IMR-90 (cell line): ENCODE data around the gene ENDOV. TPM values are rescaled to one million over a fixed set of nuclear protein-coding genes. Genes with fewer than 3 reads are reported as not detected.

Experiments used
- ATAC-seq: fragments of 200-7000 bp; cut with Tn5 transposase; 2 replicates; pipeline ENCODE4 v1.9.1; 2020; ENCODE audit warnings: low read depth, mild to moderate bottlenecking, moderate library complexity
- BruUV-seq: library from RNA; stranded (reverse); fragments of 400-500 nt; replicated peaks from 2 replicates; lab custom pipeline; 2021; lab: Mats Ljungman, UMichigan
- CTCF ChIA-PET: fragments of 300-600 bp; formaldehyde crosslinking; extraction: SDS; loops from one replicate; lab custom pipeline; 2021; ENCODE audit warnings: antibody characterized with exemption; lab: Yijun Ruan, JAX
- POLR2A ChIA-PET: fragments of 300-600 bp; sonication (Branson Sonifier 250); formaldehyde crosslinking; loops from one replicate; lab custom pipeline; 2022; ENCODE audit warnings: antibody characterized with exemption; ENCODE audit not compliant: unreplicated experiment; lab: Charles Lee
- DNase-seq: peaks from one replicate; pipeline ENCODE4 v3.0.0; 2013
- H2AFZ ChIP-seq: replicated peaks from 2 replicates; pipeline ENCODE3; 2013; ENCODE audit warnings: low read length, mild to moderate bottlenecking; ENCODE audit not compliant: poor library complexity
- H2AK5ac ChIP-seq: 2 replicates; pipeline ENCODE4 v1.6.1; 2013; ENCODE audit warnings: low read depth, low read length, inconsistent platforms
- H2AK9ac ChIP-seq: replicated peaks from 2 replicates; pipeline ENCODE3; 2013; ENCODE audit warnings: mild to moderate bottlenecking, low read depth, low read length, moderate library complexity; ENCODE audit not compliant: poor library complexity
- H2BK120ac ChIP-seq: 2 replicates; pipeline ENCODE4 v1.6.1; 2013; ENCODE audit warnings: low read depth, low read length, inconsistent platforms
- H2BK15ac ChIP-seq: 3 replicates; pipeline ENCODE4 v1.6.1; 2013; ENCODE audit warnings: low read depth, low read length, inconsistent platforms
- H2BK20ac ChIP-seq: 2 replicates; pipeline ENCODE4 v1.6.1; 2013; ENCODE audit warnings: low read depth, mild to moderate bottlenecking, inconsistent platforms, low read length, moderate library complexity
- H2BK5ac ChIP-seq: 2 replicates; pipeline ENCODE4 v1.6.1; 2013; ENCODE audit warnings: mild to moderate bottlenecking, low read depth, low read length, inconsistent platforms; ENCODE audit not compliant: poor library complexity, severe bottlenecking
- H3K14ac ChIP-seq: replicated peaks from 2 replicates; pipeline ENCODE4 v1.6.1; 2013; ENCODE audit warnings: low read depth, low read length, inconsistent platforms
- H3K18ac ChIP-seq: 2 replicates; pipeline ENCODE4 v1.6.1; 2013; ENCODE audit warnings: low read depth, low read length, control low read depth
- H3K23ac ChIP-seq: 2 replicates; pipeline ENCODE4 v1.6.1; 2013; ENCODE audit warnings: low read depth, low read length, inconsistent platforms
- H3K27ac ChIP-seq: 2 replicates; pipeline ENCODE4 v1.5.1; 2013; ENCODE audit warnings: mild to moderate bottlenecking, control low read depth, low read length; ENCODE audit not compliant: insufficient read depth
- H3K27me3 ChIP-seq: 2 replicates; pipeline ENCODE4 v1.6.1; 2013; ENCODE audit warnings: low read length; ENCODE audit not compliant: control insufficient read depth, insufficient read depth
- H3K36me3 ChIP-seq: 2 replicates; pipeline ENCODE4 v1.6.1; 2013; ENCODE audit warnings: low read length, mixed read lengths; ENCODE audit not compliant: control insufficient read depth, insufficient read depth
- H3K4ac ChIP-seq: 2 replicates; pipeline ENCODE4 v1.6.1; 2013; ENCODE audit warnings: low read depth, low read length, inconsistent platforms
- H3K4me1 ChIP-seq: 2 replicates; pipeline ENCODE4 v1.6.1; 2013; ENCODE audit warnings: low read length, mixed read lengths; ENCODE audit not compliant: control insufficient read depth, insufficient read depth
- H3K4me2 ChIP-seq: 2 replicates; pipeline ENCODE4 v1.6.1; 2013; ENCODE audit warnings: low read depth, mild to moderate bottlenecking, control low read depth, low read length, moderate library complexity
- H3K4me3 ChIP-seq: 2 replicates; pipeline ENCODE4 v1.5.1; 2013; ENCODE audit warnings: low read depth, mild to moderate bottlenecking, control low read depth, low read length, moderate library complexity; ENCODE audit not compliant: insufficient read depth
- H3K56ac ChIP-seq: 2 replicates; pipeline ENCODE4 v1.6.1; 2013; ENCODE audit warnings: low read length, inconsistent platforms; ENCODE audit not compliant: insufficient read depth; ENCODE audit errors: extremely low read depth
- H3K79me1 ChIP-seq, 2 experiments: 2 replicates each; pipeline ENCODE4 v1.6.1; 2013; ENCODE audit warnings: low read length in 2 of 2, inconsistent platforms in 1 of 2, low read depth in 1 of 2
- H3K9ac ChIP-seq: 2 replicates; pipeline ENCODE4 v1.6.1; 2013; ENCODE audit warnings: low read depth, low read length, control low read depth
- H3K9me1 ChIP-seq: 2 replicates; pipeline ENCODE4 v1.6.1; 2013; ENCODE audit warnings: low read length, inconsistent platforms; ENCODE audit not compliant: insufficient read depth
- H3K9me3 ChIP-seq: 2 replicates; pipeline ENCODE4 v1.6.1; 2013; ENCODE audit warnings: low read length; ENCODE audit not compliant: control insufficient read depth, insufficient read depth
- H4K20me1 ChIP-seq: 2 replicates; pipeline ENCODE4 v1.6.1; 2013; ENCODE audit warnings: low read length, inconsistent platforms; ENCODE audit not compliant: insufficient read depth
- H4K5ac ChIP-seq: 2 replicates; pipeline ENCODE4 v1.6.1; 2013; ENCODE audit warnings: mild to moderate bottlenecking, low read depth, low read length, control low read depth
- H4K8ac ChIP-seq, 2 experiments: 2 replicates each; pipeline ENCODE4 v1.6.1; 2013; ENCODE audit warnings: low read depth in 2 of 2, low read length in 2 of 2, control low read depth in 1 of 2, inconsistent platforms in 1 of 2
- H4K91ac ChIP-seq: 2 replicates; pipeline ENCODE4 v1.6.1; 2013; ENCODE audit warnings: low read depth, low read length, inconsistent platforms; ENCODE audit not compliant: insufficient read depth
- BHLHE40 ChIP-seq: fragments of 150-350 bp; IDR thresholded peaks from 2 replicates; pipeline ENCODE4 v1.6.1; 2016; ENCODE audit warnings: mild to moderate bottlenecking, low read depth, low read length
- CEBPB ChIP-seq: IDR thresholded peaks from 2 replicates; pipeline ENCODE4 v1.6.1; 2012; ENCODE audit warnings: low read depth, low read length, improper control_type of control experiment
- CHD1 ChIP-seq: IDR thresholded peaks from 2 replicates; pipeline ENCODE4 v1.6.1; 2012; ENCODE audit warnings: low read depth, low read length, improper control_type of control experiment
- CTCF ChIP-seq: conservative IDR thresholded peaks from 2 replicates; pipeline ENCODE4 v1.5.1; 2012; ENCODE audit warnings: mild to moderate bottlenecking, low read depth, low read length, improper control_type of control experiment
- FOS ChIP-seq: fragments of 150-350 bp; IDR thresholded peaks from 2 replicates; pipeline ENCODE4 v1.6.1; 2016; ENCODE audit warnings: low read depth, low read length
- MAFK ChIP-seq: IDR thresholded peaks from 2 replicates; pipeline ENCODE4 v1.6.1; 2012; ENCODE audit warnings: low read depth, low read length, improper control_type of control experiment
- MAZ ChIP-seq: IDR thresholded peaks from 2 replicates; pipeline ENCODE4 v1.6.1; 2012; ENCODE audit warnings: low read depth, mild to moderate bottlenecking, low read length, improper control_type of control experiment, moderate library complexity, borderline replicate concordance
- MXI1 ChIP-seq: IDR thresholded peaks from 2 replicates; pipeline ENCODE4 v1.6.1; 2012; ENCODE audit warnings: low read depth, mild to moderate bottlenecking, low read length, moderate library complexity, borderline replicate concordance
- NFE2L2 ChIP-seq: fragments of 150-350 bp; IDR thresholded peaks from 2 replicates; pipeline ENCODE4 v1.6.1; 2016; ENCODE audit warnings: low read depth, mild to moderate bottlenecking, low read length
- POLR2A ChIP-seq: IDR thresholded peaks from 2 replicates; pipeline ENCODE4 v1.6.1; 2012; ENCODE audit warnings: mild to moderate bottlenecking, low read depth, low read length
- RAD21 ChIP-seq: IDR thresholded peaks from 2 replicates; pipeline ENCODE4 v1.6.1; 2012; ENCODE audit warnings: low read length, improper control_type of control experiment
- RCOR1 ChIP-seq: IDR thresholded peaks from 2 replicates; pipeline ENCODE4 v1.6.1; 2012; ENCODE audit warnings: mild to moderate bottlenecking, low read length, improper control_type of control experiment; ENCODE audit not compliant: insufficient replicate concordance
- RFX5 ChIP-seq: IDR thresholded peaks from 2 replicates; pipeline ENCODE4 v1.8.0; 2012; ENCODE audit warnings: low read depth, mild to moderate bottlenecking, low read length, moderate library complexity
- SMC3 ChIP-seq: fragments of 150-350 bp; IDR thresholded peaks from 2 replicates; pipeline ENCODE4 v1.6.1; 2016; ENCODE audit warnings: low read depth, mild to moderate bottlenecking, antibody characterized with exemption, low read length, moderate library complexity
- WGBS, 2 experiments: methylation state at CpG; one replicate each; pipeline versions ENCODE4 v1.1.5 to v1.1.7; 2013; ENCODE audit warnings: missing lambda C conversion rate in 2 of 2; ENCODE audit not compliant: insufficient read length in 1 of 2; ENCODE audit errors: extremely low coverage in 2 of 2; 5-methylcytosine and 5-hydroxymethylcytosine counted together
- dilution Hi-C: fragments of 300-500 bp; cut with HindIII; formaldehyde crosslinking; loops from one replicate; pipeline ENCODE4 v1.14.3; 2018; ENCODE audit warnings: low sequenced_read_pairs; ENCODE audit not compliant: unreplicated experiment
- in situ Hi-C: fragments of 300-500 bp; cut with MboI; formaldehyde crosslinking; loops from 3 replicates; pipeline ENCODE4 v1.14.3; 2019; ENCODE audit warnings: low sequenced_read_pairs, inconsistent platforms, mixed read lengths
- intact Hi-C: fragments of 100-400 bp; cut with micrococcal nuclease; formaldehyde crosslinking; loops from 2 replicates; pipeline ENCODE4 v1.10.0; 2022
- polyA plus RNA-seq, 3 experiments: library from polyadenylated mRNA; depleted of rRNA; stranded (reverse); fragments of >200 nt; gene quantifications; 2 replicates each; pipeline ENCODE4 v1.2.3, GENCODE V29; 2012; ENCODE audit warnings: low replicate concordance in 1 of 3
- total RNA-seq: library from RNA; depleted of rRNA; stranded (reverse); fragments of >200 nt; gene quantifications from 2 replicates; pipeline ENCODE4 v1.2.3, GENCODE V29; 2012
- TF ChIP-seq, protein P1 (sequence below): fragments of 150-350 bp; IDR thresholded peaks from 2 replicates; pipeline ENCODE4 v1.6.1; 2016; ENCODE audit warnings: low read depth, mild to moderate bottlenecking, low read length, moderate library complexity, borderline replicate concordance
- TF ChIP-seq, protein P2 (sequence below): fragments of 150-350 bp; IDR thresholded peaks from 2 replicates; pipeline ENCODE4 v1.6.1; 2017; ENCODE audit warnings: mild to moderate bottlenecking, antibody characterized with exemption, low read length, low read depth

Gene ENDOV
- total and polyA plus RNA-seq, 2 of the 4 experiments (the other 2 are of a cell fraction), result 15.1 to 30.3 TPM

DNA sequence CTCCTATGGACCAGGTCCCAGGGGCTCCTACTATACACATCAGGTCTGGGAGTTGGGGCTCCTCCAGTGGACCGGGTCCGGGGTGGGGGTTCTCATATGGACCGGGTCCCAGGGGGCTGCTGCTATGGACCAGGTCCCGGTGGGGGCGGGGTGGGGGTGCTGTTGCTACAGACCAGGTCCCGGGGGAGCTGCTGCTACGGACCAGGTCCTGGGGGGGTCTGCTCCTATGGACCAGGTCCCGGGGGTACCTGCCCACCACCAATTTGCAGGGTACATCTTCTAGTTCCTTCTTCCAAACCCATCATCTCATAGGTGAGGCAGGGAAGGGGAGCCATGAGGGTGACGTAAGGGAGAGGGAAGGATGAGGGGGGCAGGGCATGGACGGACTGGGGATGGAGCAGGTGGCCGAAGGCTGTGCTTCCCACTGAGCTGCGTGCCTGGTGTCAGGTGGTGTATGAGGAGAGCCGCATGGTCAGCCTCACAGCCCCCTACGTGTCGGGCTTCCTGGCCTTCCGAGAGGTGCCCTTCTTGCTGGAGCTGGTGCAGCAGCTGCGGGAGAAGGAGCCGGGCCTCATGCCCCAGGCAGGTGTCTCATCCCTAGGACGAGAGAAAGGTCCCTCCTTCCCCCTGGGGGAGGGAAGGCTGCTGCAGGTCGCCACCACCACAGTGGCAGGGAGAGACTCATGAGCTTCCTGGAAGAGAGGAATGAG, 6.6 kb downstream of the ENDOV start:
- H3K27me3 ChIP-seq, result no peaks in the 10 kb centered on the region
- WGBS, 2 experiments, result 90% methylated on average over 2 of the region's 20 CpGs; no CpG with 5 or more reads in 1 of the 2 experiments
- H2BK15ac ChIP-seq, result no peak overlapping the region
- TF ChIP-seq MAZ, result no peak
- TF ChIP-seq MXI1, result no peak
- TF ChIP-seq, protein P1, sequence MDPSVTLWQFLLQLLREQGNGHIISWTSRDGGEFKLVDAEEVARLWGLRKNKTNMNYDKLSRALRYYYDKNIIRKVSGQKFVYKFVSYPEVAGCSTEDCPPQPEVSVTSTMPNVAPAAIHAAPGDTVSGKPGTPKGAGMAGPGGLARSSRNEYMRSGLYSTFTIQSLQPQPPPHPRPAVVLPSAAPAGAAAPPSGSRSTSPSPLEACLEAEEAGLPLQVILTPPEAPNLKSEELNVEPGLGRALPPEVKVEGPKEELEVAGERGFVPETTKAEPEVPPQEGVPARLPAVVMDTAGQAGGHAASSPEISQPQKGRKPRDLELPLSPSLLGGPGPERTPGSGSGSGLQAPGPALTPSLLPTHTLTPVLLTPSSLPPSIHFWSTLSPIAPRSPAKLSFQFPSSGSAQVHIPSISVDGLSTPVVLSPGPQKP, result no peak
- no peak for TF ChIP-seq SMC3
- TF ChIP-seq FOS, result no peak
- no peak for TF ChIP-seq CTCF
- TF ChIP-seq RFX5, result no peak
- TF ChIP-seq CEBPB, result no peak
- no peak for TF ChIP-seq BHLHE40
- no peak for TF ChIP-seq CHD1
- no peak for TF ChIP-seq MAFK
- no peak for TF ChIP-seq POLR2A
- no peak for TF ChIP-seq RAD21
- no peak for TF ChIP-seq NFE2L2
- TF ChIP-seq RCOR1, result no peak
- TF ChIP-seq, protein P2, sequence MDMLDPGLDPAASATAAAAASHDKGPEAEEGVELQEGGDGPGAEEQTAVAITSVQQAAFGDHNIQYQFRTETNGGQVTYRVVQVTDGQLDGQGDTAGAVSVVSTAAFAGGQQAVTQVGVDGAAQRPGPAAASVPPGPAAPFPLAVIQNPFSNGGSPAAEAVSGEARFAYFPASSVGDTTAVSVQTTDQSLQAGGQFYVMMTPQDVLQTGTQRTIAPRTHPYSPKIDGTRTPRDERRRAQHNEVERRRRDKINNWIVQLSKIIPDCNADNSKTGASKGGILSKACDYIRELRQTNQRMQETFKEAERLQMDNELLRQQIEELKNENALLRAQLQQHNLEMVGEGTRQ, result no peak
- H4K20me1 ChIP-seq, result peaks cover 24% of the 10 kb centered on the region
- H4K5ac ChIP-seq, result no peak overlapping the region
- DNase-seq (no peak), ATAC-seq (no peak)
- H2AK5ac ChIP-seq, result no peak overlapping the region
- no peak overlapping the region for H3K9ac ChIP-seq
- no peak overlapping the region for H4K8ac ChIP-seq
- in situ Hi-C loops (loop anchor here (10.0 kb wide), 1 partner anchor 453 kb away; no protein-coding TSS in a partner anchor), intact Hi-C loops (no loop called here), dilution Hi-C loops (no loop called here)
- ChIA-PET CTCF (no interaction called here), POLR2A (no interaction called here)
- H2BK120ac ChIP-seq, result no peak overlapping the region
- no peaks in the 10 kb centered on the region for H3K9me3 ChIP-seq
- H3K4me1 ChIP-seq, result peaks cover 1% of the 10 kb centered on the region; the same call in 1 of the 2 replicates
- peaks cover 19% of the 10 kb centered on the region for H3K36me3 ChIP-seq
- H3K14ac ChIP-seq, result no peak overlapping the region
- no peak overlapping the region for H3K4me2 ChIP-seq
- H3K23ac ChIP-seq, result no peak overlapping the region
- H3K4me3 ChIP-seq, result no peak overlapping the region
- H2AK9ac ChIP-seq, result no peak overlapping the region
- H2AFZ ChIP-seq, result no peak overlapping the region
- no TSS peak for BruUV-seq
- no peak overlapping the region for H3K27ac ChIP-seq
- H3K9me1 ChIP-seq, result peaks cover 18% of the 10 kb centered on the region
- no peak overlapping the region for H2BK5ac ChIP-seq
- H2BK20ac ChIP-seq, result no peak overlapping the region
- H4K91ac ChIP-seq, result no peak overlapping the region
- H3K79me1 ChIP-seq, result peaks cover 36 to 40% of the 10 kb centered on the region in 2 experiments
- no peak overlapping the region for H3K18ac ChIP-seq
- H3K56ac ChIP-seq, result no peak overlapping the region
- H3K4ac ChIP-seq, result no peak overlapping the region
